Measurements from ENCODE around the gene BICC1.

The BICC1 gene

DNA sequence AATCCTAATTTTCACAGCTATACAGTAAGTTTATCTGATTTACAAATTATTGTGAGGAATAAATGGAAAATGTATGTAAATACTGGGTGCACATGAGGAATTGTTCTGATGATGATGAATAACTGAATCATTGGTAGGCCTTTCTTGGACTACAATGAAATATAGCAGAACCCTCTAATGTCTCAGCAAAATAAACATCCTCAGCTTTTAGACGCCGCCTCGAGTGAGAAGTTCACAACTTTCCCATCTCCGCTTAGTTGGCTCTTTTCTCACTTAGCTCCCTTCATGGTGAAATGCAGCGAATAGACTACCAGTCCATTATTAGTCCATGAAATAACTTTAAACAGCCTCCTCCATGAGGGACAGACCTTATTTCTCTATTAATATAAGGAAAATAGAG lies 182.3 kb downstream of the BICC1 start:
- TF ChIP-seq SIN3A (IDR thresholded peaks at IDR 0.05; ENCODE audit: borderline replicate concordance, insufficient read depth, low read length) (no peak), POLR2AphosphoS5 (IDR thresholded peaks at IDR 0.05; ENCODE audit: low read depth, low read length) (no peak), FOXP2 (optimal IDR thresholded peaks at IDR 0.05; ENCODE audit: borderline replicate concordance, extremely low read depth, extremely low read length, insufficient read depth) (no peak), TAF1 (IDR thresholded peaks at IDR 0.05; ENCODE audit: borderline replicate concordance, insufficient read depth, low read length) (no peak)

DNA sequence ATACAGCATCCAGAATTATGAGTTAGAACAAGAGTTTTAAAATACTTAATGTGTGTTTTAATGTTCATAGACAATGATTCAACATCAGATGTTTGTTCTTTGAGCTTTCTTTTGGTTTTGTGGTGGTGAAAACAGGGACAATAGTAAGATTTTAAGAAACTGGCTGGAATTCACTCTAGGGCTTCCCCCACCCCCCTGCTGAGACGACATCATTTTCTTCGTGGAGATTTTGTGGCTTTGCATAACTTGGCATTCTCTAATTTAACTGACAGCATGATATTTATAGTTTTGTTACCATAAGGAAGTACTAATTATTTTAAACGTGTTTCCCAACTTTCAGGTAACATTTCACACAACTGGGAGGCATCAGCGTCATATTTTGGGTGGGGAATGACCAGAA lies 184.1 kb downstream of the BICC1 start:
- TF ChIP-seq SIN3A (IDR thresholded peaks at IDR 0.05; ENCODE audit: borderline replicate concordance, insufficient read depth, low read length) = no peak
- TF ChIP-seq POLR2AphosphoS5 (IDR thresholded peaks at IDR 0.05; ENCODE audit: low read depth, low read length) = no peak
- TF ChIP-seq, protein P1, sequence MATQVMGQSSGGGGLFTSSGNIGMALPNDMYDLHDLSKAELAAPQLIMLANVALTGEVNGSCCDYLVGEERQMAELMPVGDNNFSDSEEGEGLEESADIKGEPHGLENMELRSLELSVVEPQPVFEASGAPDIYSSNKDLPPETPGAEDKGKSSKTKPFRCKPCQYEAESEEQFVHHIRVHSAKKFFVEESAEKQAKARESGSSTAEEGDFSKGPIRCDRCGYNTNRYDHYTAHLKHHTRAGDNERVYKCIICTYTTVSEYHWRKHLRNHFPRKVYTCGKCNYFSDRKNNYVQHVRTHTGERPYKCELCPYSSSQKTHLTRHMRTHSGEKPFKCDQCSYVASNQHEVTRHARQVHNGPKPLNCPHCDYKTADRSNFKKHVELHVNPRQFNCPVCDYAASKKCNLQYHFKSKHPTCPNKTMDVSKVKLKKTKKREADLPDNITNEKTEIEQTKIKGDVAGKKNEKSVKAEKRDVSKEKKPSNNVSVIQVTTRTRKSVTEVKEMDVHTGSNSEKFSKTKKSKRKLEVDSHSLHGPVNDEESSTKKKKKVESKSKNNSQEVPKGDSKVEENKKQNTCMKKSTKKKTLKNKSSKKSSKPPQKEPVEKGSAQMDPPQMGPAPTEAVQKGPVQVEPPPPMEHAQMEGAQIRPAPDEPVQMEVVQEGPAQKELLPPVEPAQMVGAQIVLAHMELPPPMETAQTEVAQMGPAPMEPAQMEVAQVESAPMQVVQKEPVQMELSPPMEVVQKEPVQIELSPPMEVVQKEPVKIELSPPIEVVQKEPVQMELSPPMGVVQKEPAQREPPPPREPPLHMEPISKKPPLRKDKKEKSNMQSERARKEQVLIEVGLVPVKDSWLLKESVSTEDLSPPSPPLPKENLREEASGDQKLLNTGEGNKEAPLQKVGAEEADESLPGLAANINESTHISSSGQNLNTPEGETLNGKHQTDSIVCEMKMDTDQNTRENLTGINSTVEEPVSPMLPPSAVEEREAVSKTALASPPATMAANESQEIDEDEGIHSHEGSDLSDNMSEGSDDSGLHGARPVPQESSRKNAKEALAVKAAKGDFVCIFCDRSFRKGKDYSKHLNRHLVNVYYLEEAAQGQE (IDR thresholded peaks at IDR 0.05; ENCODE audit: insufficient read depth in 1 of 2, low read depth in 2 of 2, low read length in 2 of 2) = no peak
- TF ChIP-seq FOXP2 (optimal IDR thresholded peaks at IDR 0.05; ENCODE audit: borderline replicate concordance, extremely low read depth, extremely low read length, insufficient read depth) = no peak
- TF ChIP-seq TAF1 (IDR thresholded peaks at IDR 0.05; ENCODE audit: borderline replicate concordance, insufficient read depth, low read length) = no peak

DNA sequence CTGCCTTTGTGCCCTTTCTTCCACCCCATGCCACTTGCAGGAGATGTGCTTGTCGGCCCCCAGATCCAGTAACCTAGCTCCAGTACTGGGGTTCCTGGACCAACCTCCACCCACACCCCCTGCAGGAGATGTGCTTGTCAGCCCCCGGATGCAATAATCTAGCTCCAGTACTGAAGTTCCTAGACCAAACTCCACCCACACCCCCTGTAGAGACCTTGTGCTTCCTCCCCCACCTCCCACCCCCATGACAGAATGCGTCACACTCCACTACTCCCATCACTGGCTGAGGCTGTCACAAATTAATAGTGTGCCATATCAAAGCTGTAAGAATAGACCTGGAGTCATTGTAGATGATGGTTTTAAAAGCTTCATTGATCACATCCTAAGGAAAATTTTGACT lies 185.0 kb downstream of the BICC1 start:
- TF ChIP-seq, protein P1 (IDR thresholded peaks at IDR 0.05; ENCODE audit: insufficient read depth in 1 of 2, low read depth in 2 of 2, low read length in 2 of 2) = no peak
- TF ChIP-seq POLR2AphosphoS5 (IDR thresholded peaks at IDR 0.05; ENCODE audit: low read depth, low read length) (no peak), TAF1 (IDR thresholded peaks at IDR 0.05; ENCODE audit: borderline replicate concordance, insufficient read depth, low read length) (no peak), SIN3A (IDR thresholded peaks at IDR 0.05; ENCODE audit: borderline replicate concordance, insufficient read depth, low read length) (no peak)

DNA sequence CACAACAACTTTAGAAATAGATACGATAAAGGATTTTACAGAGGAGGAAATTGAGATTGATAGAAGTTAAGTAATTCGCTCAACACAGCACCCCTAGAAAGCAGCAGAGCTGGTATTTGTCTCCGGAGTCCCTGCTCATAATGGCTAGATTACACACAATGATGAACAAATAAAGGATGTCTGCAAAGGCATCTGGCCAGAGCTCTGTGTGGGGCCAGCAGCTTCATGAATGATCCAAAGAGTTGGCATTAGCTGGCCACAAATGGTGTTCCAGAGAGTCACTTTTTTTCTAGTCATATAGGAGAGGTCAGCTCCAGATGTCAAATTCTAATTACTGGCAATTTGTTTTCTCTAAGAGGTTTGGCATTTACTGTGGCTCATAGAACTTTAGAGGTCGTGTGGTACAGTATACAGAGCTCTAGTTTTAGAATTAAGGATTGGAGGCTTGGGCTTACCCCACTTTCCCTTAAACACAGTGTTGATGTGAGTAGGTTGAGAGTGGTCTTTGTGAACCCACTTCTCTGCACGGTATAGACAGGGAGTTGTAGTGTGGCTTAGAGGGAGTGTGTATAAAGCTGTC lies 186.2 kb downstream of the BICC1 start:
- TF ChIP-seq FOXP2 (optimal IDR thresholded peaks at IDR 0.05; ENCODE audit: borderline replicate concordance, extremely low read depth, extremely low read length, insufficient read depth) (no peak), SIN3A (IDR thresholded peaks at IDR 0.05; ENCODE audit: borderline replicate concordance, insufficient read depth, low read length) (no peak), TAF1 (IDR thresholded peaks at IDR 0.05; ENCODE audit: borderline replicate concordance, insufficient read depth, low read length) (no peak), POLR2AphosphoS5 (IDR thresholded peaks at IDR 0.05; ENCODE audit: low read depth, low read length) (no peak)
- TF ChIP-seq, protein P1 (IDR thresholded peaks at IDR 0.05; ENCODE audit: insufficient read depth in 1 of 2, low read depth in 2 of 2, low read length in 2 of 2) = no peak

DNA sequence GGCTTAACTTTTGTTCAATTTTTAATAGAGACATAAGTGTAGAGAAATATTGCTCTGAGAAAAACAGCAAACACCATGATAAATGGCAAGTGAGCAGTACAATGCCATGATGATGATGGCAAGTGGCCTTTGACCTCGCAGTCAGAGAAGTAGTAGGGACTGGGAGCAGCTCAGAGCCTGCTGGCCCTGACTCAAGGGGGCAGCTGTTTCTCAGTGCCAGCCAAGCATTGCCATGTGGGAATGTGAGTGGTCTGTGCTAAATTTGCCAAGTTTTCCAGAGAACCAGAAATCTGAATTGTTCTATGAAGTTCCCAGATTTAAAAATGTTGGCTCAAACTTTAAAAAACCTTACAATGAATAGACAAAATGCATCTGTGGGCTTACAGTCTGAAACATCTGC lies 187.9 kb downstream of the BICC1 start:
- TF ChIP-seq TAF1 (IDR thresholded peaks at IDR 0.05; ENCODE audit: borderline replicate concordance, insufficient read depth, low read length) = no peak
- TF ChIP-seq, protein P1 (IDR thresholded peaks at IDR 0.05; ENCODE audit: insufficient read depth in 1 of 2, low read depth in 2 of 2, low read length in 2 of 2) = no peak
- no peak for TF ChIP-seq POLR2AphosphoS5 (IDR thresholded peaks at IDR 0.05; ENCODE audit: low read depth, low read length)
- no peak for TF ChIP-seq SIN3A (IDR thresholded peaks at IDR 0.05; ENCODE audit: borderline replicate concordance, insufficient read depth, low read length)
- TF ChIP-seq FOXP2 (optimal IDR thresholded peaks at IDR 0.05; ENCODE audit: borderline replicate concordance, extremely low read depth, extremely low read length, insufficient read depth) = no peak
